ENCODE data around the gene ZNF417.
"Not testable (repeated sequence)": the region's sequence is repeated elsewhere in the genome, so short reads cannot be mapped to it uniquely, and the experiment has no call there.

ZNF417 gene

DNA sequence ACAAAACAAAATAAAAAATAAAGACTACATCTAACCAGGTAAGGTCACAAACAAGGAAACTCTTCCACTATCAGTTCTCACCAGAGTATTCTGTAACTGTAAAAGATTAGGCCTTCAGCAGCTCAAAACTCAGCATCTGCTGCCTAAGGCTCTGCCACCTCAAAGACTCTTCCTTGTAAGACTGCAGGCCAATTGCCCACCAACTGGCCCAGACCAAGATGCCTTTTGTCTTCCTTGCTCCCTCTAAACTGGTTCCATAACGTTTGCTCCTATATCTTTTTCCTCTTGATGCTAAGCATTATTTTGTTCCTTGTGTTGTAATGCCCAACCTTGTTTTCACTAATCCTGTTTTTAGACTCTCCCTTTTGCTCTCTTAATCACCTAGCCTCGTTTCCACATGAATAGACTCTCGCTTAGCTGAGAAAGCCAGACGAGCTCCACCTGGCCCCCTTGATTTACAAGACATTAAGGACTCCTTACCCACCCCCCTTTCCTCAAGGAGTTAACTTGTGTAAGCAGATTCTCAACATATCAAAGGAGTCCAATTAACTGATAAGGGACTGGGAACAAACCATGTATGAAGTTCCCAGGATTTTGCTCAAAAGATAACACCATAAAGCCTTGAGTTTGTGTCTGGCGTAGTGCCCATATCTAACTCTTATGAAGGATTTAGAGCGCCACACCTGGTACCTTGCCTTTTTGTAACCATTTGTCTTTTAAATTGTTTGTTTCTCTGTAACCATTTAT lies 29.0 kb downstream of the ZNF417 start:
- no peak for DNase-seq

DNA sequence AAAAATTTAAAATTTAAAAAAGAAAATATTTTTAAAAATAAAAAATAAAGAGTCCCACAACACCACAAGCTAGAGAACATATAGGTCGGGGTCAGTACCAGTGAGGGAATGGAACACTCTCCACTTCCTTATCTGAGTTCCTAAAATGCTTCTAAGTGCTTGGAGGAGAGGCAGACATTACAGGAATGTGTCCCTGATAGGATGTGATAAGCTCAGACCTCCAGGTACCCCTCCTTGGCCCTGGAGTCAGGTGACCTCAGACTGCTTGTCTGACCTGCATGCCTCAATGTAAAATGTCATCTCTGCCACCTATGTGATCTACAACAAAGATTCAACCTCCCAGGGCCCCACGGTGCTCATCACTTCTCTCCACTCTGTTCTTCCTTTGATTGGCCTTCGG lies 30.3 kb downstream of the ZNF417 start:
- no peak for DNase-seq

DNA sequence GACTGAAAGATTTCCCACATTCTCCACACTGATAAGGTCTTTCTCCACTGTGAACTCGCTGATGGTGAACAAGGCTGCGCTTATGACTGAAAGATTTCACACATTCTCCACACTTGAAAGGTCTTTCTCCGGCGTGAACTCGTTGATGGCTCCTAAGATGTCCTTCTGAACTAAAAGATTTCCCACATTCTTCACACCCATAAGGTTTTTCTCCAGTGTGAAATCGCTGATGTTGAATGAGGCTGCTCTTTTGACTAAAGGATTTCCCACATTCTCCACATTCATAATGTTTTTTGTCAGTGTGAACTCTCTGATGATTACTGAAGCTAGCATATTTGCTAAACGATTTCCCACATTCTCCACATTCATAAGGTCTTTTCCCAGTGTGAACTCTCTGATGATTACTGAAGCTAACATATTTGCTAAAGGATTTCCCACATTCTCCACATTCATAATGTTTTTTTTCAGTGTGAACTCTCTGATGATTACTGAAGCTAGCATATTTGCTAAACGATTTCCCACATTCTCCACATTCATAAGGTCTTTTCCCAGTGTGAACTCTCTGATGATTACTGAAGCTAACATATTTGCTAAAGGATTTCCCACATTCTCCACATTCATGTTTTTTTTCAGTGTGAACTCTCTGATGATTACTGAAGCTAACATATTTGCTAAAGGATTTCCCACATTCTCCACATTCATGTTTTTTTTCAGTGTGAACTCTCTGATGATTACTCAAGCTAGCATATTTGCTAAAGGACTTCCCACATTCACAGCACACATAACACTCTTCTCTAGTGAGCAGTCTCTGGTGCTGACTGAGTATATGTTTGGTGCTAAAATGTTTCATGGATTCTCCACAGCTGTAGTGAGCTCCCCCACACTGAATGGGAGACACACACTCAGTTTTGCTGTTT lies 42.3 kb downstream of the ZNF417 start:
- not testable (repeated sequence) for DNase-seq

DNA sequence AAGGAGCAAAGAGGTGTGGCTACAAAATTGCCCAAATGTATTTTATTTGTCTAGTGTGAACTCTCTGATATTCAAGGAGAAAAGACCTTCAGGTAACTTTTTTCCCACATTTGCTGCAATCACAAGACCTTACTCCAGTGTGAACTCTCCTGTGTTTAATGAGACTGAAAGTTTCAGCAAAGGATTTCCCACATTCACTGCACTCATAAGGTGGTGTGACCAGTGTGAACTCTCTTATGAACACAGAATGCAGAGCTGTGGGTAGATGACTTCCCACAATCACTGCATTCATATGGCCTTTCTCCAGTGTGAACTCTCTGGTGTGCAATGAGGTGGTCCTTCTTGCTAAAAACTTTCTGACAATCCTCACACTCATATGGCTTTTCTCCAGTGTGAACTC lies 43.9 kb downstream of the ZNF417 start:
- no peak for DNase-seq

DNA sequence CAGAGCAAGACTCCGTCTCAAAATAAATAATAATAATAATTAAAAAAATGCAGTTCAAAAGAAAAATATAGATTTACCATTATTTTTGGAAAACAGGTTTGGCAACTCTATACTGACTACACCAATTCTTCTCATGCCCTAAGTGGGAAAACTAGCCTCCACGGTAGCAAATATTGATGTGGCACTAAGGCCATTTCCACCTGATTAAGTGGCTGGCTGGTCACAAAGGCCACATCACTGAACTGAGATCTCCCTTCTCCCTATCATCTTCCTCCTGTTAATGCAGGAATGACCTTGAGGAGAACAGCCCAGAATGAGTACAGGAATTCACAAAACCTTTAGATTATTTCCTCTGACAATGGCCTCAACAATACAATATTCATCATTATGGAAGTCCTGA lies 46.2 kb downstream of the ZNF417 start:
- no peak for DNase-seq

DNA sequence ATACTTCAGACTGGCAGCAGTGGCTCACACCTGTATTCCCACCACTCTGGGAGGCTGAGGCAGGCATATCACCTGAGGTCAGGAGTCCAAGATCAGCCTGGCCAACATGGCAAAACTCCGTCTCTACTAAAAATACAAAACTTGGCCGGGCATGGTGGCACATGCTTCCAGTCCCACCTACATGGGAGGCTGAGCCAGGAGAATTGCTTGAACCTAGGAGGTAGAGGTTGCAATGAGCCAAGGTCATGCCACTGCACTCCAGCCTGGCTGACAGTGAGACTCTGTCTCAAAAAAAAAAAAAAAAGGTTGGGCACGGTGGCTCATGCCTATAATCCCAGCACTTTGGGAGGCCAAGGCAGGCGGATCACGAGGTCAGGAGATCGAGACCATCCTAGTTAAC lies 46.7 kb downstream of the ZNF417 start:
- DNase-seq: not testable (repeated sequence)

DNA sequence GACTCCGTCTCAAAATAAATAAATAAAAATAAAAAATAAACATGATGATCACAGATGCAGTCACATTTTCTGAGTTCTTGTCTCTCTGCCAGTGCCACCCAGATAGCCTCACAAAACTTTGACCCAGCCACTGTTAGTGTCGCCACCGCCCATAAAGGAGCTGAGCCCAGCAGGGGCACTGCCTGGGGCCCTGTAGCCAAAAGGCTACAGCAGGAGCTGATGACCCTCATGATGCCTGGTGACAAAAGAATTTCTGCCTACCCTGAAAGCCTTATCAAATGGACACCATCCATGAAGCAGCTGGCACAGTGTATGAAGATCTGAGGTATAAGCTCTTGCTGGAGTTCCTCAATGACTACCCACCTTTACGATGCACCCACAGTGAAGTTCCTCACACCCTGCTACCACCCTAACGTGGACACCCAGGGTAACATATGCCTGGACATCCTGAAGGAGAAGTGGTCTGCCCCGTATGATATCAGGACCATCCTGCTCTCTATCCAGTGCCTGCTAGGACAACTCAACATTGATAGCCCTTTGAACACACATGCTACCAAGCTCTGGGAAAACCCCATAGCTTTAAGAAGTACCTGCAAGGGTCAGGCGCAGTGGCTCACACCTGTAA lies 48.4 kb downstream of the ZNF417 start:
- no peak for DNase-seq
